ENCODE results near the gene MOB3C.

- TF ChIP-seq CTCF (IDR thresholded peaks at IDR 0.05) (no peak), EZH2 (IDR thresholded peaks at IDR 0.05) (no peak)
Observed at GRCh38 chr1:46562498-46562897, 54.1 kb downstream of the MOB3C start.

Data from neural progenitor cell (in vitro differentiated cells).